Measurements from ENCODE around the gene CKAP2L. TPM values are rescaled to one million over a fixed set of nuclear protein-coding genes. Genes with fewer than 3 reads are reported as not detected.
A peak's percentile ranks its signal among the peaks of the same experiment; 100 is the strongest.

The CKAP2L gene
- total RNA-seq, 1 donor from 2014 or later = 8.9 TPM

DNA sequence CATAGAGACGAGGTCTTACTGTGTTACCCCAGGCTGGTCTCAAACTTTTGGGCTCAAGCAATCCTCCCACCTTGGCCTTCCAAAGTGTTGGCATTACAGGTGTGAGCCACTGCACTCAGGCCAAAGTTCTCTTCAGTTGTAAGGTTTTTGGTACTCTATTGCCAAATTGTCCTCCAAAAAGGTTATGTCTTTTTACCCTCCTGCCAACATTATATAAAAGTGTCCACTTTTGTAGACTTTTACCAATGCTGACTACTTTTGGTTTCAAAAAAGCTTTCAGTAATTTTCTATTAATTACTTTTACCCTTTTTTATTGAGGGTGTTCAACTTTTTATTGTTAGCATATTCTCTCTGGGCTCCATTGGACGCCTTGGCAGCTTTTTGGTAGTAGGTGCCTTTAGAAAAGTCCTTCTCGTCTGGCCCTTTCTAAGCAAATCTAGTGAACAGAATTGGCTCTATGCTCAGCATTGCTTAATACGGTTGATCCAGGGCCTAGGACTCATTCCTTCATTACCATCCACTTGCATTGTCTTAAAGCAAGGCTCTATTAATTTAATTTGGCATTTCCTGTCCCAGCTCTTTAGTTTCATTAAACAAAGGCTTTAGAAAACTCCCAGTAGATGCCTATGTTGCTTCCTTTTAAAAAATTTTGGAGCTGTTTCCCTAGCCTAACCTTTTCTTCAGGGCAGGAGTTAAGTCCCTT, 36.6 kb upstream of the CKAP2L start:
- Mint-ChIP-seq H3K4me1 (peaks cover 5% of the 10 kb centered on the region), H3K27ac (no peak overlapping the region), H3K27me3 (ENCODE audit: low read depth) (no peaks in the 10 kb centered on the region), H3K36me3 (no peaks in the 10 kb centered on the region), H3K4me3 (no peak overlapping the region), H3K9me3 (peaks cover 7% of the 10 kb centered on the region)
- TF ChIP-seq, protein P1, sequence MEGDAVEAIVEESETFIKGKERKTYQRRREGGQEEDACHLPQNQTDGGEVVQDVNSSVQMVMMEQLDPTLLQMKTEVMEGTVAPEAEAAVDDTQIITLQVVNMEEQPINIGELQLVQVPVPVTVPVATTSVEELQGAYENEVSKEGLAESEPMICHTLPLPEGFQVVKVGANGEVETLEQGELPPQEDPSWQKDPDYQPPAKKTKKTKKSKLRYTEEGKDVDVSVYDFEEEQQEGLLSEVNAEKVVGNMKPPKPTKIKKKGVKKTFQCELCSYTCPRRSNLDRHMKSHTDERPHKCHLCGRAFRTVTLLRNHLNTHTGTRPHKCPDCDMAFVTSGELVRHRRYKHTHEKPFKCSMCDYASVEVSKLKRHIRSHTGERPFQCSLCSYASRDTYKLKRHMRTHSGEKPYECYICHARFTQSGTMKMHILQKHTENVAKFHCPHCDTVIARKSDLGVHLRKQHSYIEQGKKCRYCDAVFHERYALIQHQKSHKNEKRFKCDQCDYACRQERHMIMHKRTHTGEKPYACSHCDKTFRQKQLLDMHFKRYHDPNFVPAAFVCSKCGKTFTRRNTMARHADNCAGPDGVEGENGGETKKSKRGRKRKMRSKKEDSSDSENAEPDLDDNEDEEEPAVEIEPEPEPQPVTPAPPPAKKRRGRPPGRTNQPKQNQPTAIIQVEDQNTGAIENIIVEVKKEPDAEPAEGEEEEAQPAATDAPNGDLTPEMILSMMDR (IDR thresholded peaks at IDR 0.05; ENCODE audit: unreplicated experiment) = no peak
- DNase-seq (ENCODE audit: low spot score in 2 of 2, unreplicated experiment in 2 of 2) = no peak

DNA sequence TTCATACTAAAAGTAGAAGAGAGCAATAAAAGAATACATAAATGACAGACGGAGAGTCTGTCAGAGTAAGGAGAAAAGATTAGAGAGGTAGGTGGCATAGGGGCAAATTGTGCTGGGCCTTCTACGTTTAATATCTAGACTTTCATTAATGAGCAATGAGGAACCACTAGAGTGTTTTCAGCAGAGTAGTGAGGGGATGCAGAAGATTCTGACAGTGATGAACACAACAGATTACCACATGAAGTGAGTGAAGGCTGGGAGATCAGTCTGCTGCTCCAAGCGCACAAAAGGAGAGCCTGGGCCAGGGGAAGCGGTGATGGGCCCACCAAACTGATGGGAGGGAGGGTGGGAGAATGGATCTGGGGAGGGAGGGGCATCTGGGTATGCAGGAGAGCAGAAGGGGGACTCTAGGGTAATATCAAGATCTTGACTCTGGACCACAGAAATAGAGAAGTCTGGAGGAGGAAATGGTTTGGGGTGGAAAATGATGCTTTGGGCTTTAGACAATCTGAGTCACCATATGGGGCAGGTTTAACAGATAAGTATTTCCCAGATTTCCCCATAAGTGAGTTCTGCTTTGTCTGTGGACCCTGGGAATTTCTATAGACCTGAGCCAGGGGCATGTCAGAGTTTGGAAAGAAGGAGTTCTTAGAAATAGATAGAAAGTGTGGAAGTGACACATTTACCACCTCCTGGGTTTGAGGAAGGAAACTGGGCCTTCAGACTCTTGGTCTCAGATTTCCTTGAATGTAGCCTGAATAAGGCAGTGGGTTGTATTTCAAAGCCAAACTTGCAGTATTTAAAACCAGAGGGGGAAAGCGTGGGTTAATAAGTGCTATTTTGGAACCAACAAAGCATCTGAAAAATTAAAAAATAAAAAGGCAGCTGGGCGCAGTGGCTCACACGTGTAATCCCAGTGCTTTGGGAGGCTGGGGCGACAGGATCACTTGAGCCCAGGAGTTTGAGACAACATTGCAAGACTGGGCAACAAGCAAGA, 34.9 kb upstream of the CKAP2L start:
- peaks cover 18% of the 10 kb centered on the region for H3K4me1 Mint-ChIP-seq
- H3K27ac Mint-ChIP-seq = no peak overlapping the region
- DNase-seq (ENCODE audit: low spot score in 2 of 2, unreplicated experiment in 2 of 2) = no peak
- H3K9me3 Mint-ChIP-seq = peaks cover 7% of the 10 kb centered on the region
- TF ChIP-seq, protein P1 (IDR thresholded peaks at IDR 0.05; ENCODE audit: unreplicated experiment) = no peak
- H3K36me3 Mint-ChIP-seq = no peaks in the 10 kb centered on the region
- no peak overlapping the region for H3K4me3 Mint-ChIP-seq
- no peaks in the 10 kb centered on the region for H3K27me3 Mint-ChIP-seq (ENCODE audit: low read depth)

DNA sequence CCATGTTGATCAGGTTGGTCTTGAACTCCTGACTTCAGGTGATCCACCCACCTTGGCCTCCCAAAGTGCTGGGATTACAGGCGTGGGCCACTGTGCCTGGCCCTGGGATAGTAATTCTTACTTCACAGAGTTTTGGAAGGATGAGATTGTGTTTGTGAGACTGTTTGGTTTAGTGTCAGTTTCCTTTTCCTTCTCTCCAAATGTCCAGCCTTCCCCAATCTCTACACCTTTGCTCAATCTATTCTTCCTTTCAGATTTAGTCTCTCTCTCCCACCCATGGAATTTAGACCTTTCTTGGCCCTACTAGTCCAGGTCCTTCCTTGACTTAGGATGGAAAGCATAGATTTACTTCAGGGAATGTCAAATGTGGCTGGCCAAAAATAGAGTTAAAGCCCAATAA, 32.1 kb upstream of the CKAP2L start:
- Mint-ChIP-seq H3K4me1 (peaks cover 30% of the 10 kb centered on the region), H3K27me3 (ENCODE audit: low read depth) (no peaks in the 10 kb centered on the region), H3K4me3 (no peak overlapping the region), H3K36me3 (no peaks in the 10 kb centered on the region), H3K9me3 (peaks cover 7% of the 10 kb centered on the region), H3K27ac (no peak overlapping the region)
- TF ChIP-seq, protein P1 (IDR thresholded peaks at IDR 0.05; ENCODE audit: unreplicated experiment) = no peak
- DNase-seq (ENCODE audit: low spot score in 2 of 2, unreplicated experiment in 2 of 2) = no peak

DNA sequence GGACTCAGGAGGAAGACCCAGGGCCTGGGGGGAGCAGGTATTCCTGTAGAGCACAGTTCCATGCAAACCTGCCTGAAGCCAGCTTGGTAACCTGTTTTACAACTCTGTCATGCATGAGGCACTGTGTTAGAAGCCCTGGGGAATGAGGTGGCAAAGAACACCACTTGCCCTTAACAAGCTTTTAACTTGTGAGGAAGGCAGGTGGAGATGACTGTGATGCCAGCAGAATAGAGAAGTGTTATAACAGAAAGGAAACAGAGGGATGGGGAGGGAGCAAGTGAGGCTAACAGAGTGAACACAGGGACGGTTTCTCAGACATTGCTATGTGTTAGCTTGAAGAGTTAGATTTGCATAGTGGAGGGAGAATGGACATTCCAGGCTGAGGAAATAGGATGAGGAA, 31.4 kb upstream of the CKAP2L start:
- Mint-ChIP-seq H3K36me3 (no peaks in the 10 kb centered on the region), H3K4me3 (no peak overlapping the region), H3K27ac (peak overlapping the region; percentile 85), H3K27me3 (ENCODE audit: low read depth) (no peaks in the 10 kb centered on the region), H3K9me3 (peaks cover 7% of the 10 kb centered on the region), H3K4me1 (peaks cover 30% of the 10 kb centered on the region)
- TF ChIP-seq, protein P1 (IDR thresholded peaks at IDR 0.05; ENCODE audit: unreplicated experiment) = no peak
- peak in 1 of 2 experiments; percentile 51 for DNase-seq (ENCODE audit: low spot score in 2 of 2, unreplicated experiment in 2 of 2)

DNA sequence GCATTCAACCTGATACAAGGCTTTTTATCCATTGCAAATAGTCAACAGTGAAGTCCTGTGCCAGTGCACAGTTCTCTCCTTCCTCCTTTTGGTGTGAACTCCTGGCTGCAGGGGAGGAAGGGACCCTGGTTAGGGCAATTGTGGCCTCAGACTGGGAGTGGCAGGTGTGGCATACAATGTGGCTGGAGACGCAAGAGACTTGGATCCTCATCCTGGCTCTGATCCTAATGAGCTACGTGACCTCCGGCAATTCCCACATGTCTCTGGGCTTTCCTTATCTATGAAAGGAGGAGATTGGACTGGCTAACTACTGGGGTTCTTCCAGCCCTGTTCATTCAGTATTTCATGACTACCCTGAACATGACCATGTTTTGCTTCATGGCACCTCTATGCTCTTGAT, 30.4 kb upstream of the CKAP2L start:
- no peak overlapping the region for H3K4me3 Mint-ChIP-seq
- H3K27me3 Mint-ChIP-seq (ENCODE audit: low read depth) = no peaks in the 10 kb centered on the region
- TF ChIP-seq, protein P1 (IDR thresholded peaks at IDR 0.05; ENCODE audit: unreplicated experiment) = no peak
- H3K4me1 Mint-ChIP-seq = peaks cover 30% of the 10 kb centered on the region
- H3K36me3 Mint-ChIP-seq = no peaks in the 10 kb centered on the region
- peak overlapping the region; percentile 91 for H3K27ac Mint-ChIP-seq
- H3K9me3 Mint-ChIP-seq = peaks cover 10% of the 10 kb centered on the region
- no peak for DNase-seq (ENCODE audit: low spot score in 2 of 2, unreplicated experiment in 2 of 2)
